ENCODE data around the gene EEFSEC. TPM values are rescaled to one million over a fixed set of nuclear protein-coding genes. Genes with fewer than 3 reads are reported as not detected.

Gene EEFSEC
- total RNA-seq, 1 experiment from 2014 or later = 3.8 TPM

- DNase-seq (ENCODE audit: low read depth, low spot score) = no peak
- in situ Hi-C loops (cut with HindIII; ENCODE audit: low pct_unique_long_range_greater_than_20kb, low sequenced_read_pairs) = no loop called here
Measured at GRCh38 chr3:128281461-128282367, 128.4 kb downstream of the EEFSEC start.

GRCh38 chr3:128282380-128283196, 129.3 kb downstream of the EEFSEC start:
- DNase-seq (ENCODE audit: low read depth, low spot score) = no peak
- in situ Hi-C loops (cut with HindIII; ENCODE audit: low pct_unique_long_range_greater_than_20kb, low sequenced_read_pairs) = no loop called here

DNA sequence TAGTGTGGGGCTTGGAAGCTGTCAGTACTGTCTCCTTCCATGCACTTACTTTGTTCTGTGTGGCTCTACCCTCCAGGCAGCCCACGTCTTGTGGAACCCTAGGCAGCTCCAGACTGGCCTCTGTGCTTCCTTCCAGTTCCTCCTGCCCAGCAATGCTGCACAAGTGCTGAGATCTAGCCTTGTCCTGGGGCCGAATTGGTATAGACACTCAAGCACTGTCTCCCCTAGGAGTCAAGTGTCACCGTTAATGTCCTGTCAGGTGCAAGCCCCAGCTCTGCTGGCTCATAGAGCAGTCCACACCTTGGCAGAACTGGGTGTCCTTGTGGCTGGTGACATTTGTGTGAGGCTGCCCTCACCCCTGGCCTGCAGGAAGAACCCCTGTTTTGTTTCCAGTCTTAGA, 130.1 kb downstream of the EEFSEC start:
- no peak for DNase-seq (ENCODE audit: low read depth, low spot score)
- in situ Hi-C loops (cut with HindIII; ENCODE audit: low pct_unique_long_range_greater_than_20kb, low sequenced_read_pairs) = no loop called here

- DNase-seq (ENCODE audit: low read depth, low spot score) = no peak
- in situ Hi-C loops (cut with HindIII; ENCODE audit: low pct_unique_long_range_greater_than_20kb, low sequenced_read_pairs) = no loop called here
Measured at GRCh38 chr3:128285042-128285966, 132.0 kb downstream of the EEFSEC start.

- DNase-seq (ENCODE audit: low read depth, low spot score) = no peak
- in situ Hi-C loops (cut with HindIII; ENCODE audit: low pct_unique_long_range_greater_than_20kb, low sequenced_read_pairs) = no loop called here
Measured at GRCh38 chr3:128285967-128286321, 132.7 kb downstream of the EEFSEC start.

DNA sequence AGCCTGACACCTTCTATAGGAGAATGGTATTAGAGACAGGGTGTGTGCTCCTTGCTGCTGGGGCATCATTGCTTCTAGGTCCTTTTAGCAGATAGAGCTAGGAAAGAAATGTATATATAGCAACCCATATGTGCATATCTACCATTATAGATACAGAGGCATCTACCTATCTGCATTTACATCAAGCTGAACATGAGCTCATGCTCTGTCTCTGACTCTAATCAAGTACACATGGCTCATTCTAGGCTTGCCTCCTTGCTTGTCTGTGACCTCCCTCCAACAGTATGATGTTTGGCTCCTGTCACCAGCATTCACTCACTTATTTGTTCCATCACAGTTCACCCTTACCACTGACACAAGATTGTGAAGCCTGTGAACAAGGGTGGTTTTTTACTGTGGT, 133.4 kb downstream of the EEFSEC start:
- in situ Hi-C loops (cut with HindIII; ENCODE audit: low pct_unique_long_range_greater_than_20kb, low sequenced_read_pairs) = no loop called here
- no peak for DNase-seq (ENCODE audit: low read depth, low spot score)

- in situ Hi-C loops (cut with HindIII; ENCODE audit: low pct_unique_long_range_greater_than_20kb, low sequenced_read_pairs) = no loop called here
- DNase-seq (ENCODE audit: low read depth, low spot score) = no peak
Measured at GRCh38 chr3:128287216-128287615, 133.9 kb downstream of the EEFSEC start.

DNA sequence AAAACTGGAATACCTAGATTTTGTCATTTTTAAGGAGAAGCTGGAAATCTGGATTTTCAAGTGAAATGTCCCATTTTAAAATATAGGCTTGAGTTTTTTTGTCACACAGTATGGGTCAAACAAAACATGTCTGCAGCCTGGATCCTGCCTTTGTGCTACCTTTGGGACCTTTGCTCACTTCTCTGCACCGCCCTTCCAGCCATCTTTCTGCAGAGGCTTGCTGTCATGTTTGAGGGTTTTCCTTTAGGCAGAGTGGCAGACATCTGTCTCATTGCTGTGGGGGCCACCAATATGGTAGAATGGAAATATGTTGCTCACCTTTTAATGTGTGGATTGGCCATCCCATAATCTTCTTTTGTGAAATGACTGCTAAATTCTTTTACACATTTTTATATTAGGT, 136.3 kb downstream of the EEFSEC start:
- in situ Hi-C loops (cut with HindIII; ENCODE audit: low pct_unique_long_range_greater_than_20kb, low sequenced_read_pairs) = no loop called here
- DNase-seq (ENCODE audit: low read depth, low spot score) = no peak

DNA sequence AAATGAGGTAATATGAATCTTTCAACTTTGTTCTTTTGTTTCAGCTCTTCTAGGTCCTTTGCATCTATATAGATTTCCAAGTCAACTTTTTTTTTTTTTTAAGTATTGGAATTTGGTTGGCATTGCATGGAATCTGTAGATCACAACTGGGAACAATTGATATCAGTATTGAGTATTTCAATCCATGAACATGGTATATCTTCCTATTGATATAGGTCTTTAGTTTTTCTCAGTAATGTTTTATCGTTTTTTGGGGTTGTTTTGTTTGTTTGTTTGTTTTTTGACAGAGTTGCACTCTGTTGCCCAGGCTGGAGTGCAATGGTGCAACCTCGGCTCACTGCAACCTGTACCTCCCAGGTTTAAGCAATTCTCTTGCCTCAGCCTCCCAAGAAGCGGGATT, 137.2 kb downstream of the EEFSEC start:
- in situ Hi-C loops (cut with HindIII; ENCODE audit: low pct_unique_long_range_greater_than_20kb, low sequenced_read_pairs) = no loop called here
- DNase-seq (ENCODE audit: low read depth, low spot score) = no peak

DNA sequence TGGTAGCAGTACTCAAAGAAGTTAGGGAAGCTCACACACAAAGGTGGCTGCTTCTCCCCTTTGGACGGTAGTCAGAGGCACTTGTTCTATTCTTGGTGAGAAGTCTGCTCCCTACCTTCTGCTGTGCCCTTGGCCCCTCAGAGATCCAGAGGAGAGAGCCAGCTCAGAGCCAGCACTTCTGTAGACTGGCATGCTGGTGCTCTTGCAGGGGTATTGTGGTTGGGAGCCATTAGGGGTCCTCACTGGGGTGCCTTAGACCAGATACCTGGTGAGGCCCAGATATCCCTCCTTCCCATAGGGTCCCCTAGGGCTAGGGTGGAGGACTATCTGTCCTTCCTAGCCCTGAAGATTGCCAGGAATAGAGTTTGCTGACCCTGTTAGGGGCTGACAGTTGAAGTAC, 140.6 kb downstream of the EEFSEC start:
- in situ Hi-C loops (cut with HindIII; ENCODE audit: low pct_unique_long_range_greater_than_20kb, low sequenced_read_pairs) = no loop called here
- no peak for DNase-seq (ENCODE audit: low read depth, low spot score)

DNA sequence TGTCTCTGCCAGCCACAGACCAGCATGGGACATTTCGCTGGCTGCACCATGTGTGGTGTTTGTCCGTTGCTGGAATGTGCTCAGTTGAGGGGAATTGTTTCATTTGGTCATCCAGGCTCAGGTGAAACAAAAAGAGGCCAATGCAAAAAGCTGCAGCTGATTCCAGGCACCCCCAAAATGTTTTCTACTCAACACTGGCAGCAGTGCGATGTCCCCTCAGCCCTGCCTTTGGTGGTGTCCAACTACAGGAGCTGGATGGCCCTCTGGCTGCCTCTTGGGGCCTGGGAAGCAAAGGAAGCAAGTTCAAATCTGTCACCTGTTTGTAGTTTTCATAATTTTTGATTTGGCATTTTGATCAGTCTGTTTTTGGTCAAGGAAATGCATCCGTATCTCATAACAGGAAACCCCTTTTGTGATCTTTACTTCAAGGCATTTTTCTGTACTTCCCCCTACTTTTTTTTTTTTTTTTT, 141.8 kb downstream of the EEFSEC start:
- in situ Hi-C loops (cut with HindIII; ENCODE audit: low pct_unique_long_range_greater_than_20kb, low sequenced_read_pairs) = no loop called here
- no peak for DNase-seq (ENCODE audit: low read depth, low spot score)

- DNase-seq (ENCODE audit: low read depth, low spot score) = no peak
- in situ Hi-C loops (cut with HindIII; ENCODE audit: low pct_unique_long_range_greater_than_20kb, low sequenced_read_pairs) = no loop called here
Measured at GRCh38 chr3:128296469-128297251, 143.4 kb downstream of the EEFSEC start.

DNA sequence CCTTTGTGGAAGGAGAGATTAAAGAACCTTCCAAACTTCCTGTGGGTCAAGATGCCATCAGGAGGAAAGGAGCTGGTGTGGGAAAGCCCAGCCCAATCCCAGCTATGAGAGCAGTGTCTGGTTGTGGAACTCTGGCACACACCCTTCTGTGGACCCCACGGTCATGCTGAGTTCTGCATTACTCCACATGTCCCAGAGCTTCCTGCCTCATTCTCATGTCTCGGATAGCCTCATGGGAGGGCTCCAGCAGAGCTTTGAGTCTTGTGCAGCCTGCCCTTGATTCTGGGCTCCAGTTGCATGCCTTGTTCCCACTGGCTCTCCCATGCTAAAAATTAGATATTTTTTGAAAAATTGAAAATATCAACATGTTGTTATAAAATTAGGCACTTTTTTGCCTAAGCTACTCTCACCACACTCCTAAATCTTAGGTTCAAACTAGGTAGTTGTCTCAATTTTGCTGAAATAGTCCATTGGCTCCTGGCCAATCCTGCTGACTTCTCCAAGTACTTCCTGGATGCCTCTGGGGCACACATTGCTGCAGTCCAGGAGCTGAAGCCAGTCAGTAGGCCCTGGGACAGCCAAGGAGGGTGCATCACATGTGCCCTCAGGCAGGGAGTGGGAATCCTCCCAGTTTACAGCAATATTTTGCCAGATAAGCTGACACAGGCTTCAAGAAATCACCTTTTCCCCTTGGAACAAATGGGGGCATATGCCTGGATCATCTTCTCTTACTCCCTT, 144.3 kb downstream of the EEFSEC start:
- in situ Hi-C loops (cut with HindIII; ENCODE audit: low pct_unique_long_range_greater_than_20kb, low sequenced_read_pairs) = no loop called here
- peak; percentile 73 for DNase-seq (ENCODE audit: low read depth, low spot score)

DNA sequence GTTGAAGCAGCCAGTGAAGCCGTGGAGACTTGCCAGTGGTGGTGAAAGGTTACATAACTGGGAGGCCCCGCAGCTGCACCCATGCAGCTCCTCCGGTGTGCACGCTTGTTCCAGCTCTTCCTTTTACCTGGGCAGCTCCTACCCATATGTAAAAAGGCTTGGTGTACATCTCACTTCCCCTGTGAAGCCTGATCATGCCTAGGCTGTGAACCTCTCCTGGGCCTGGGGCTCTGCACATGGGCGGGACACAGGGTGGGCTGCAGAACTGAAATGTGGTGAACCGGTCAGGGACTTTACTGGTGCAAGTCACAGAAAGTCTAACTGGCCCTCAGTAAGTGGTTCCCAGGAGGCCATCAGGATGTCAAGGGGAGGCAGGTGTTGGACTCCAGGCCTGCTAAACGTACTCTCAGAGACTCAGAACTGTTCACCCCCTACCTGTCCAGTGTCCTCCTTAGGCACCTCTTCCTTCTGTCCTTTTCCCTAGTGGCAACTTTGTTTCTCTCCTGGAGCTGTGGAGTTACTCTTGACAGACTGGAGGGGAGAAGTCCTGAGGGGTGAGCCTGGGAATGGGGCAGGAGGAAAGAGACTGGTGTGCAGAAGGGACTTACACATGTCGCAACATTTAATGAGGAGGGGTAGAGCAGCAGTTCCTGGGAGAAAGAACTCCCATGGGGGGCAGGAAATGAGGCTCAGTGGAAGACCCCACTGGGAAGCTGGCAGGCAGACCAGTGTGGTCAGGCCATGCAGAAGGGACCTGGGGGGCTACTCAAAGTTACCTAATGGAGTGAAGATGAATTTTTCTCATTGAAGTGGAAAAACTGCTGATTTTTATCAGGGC, 148.1 kb downstream of the EEFSEC start:
- in situ Hi-C loops (cut with HindIII; ENCODE audit: low pct_unique_long_range_greater_than_20kb, low sequenced_read_pairs) = loop anchor here (25.0 kb wide), 1 partner anchor 139 kb away; the partner anchor contains the start of gene EEFSEC

GRCh38 chr3:128306481-128306880, 153.2 kb downstream of the EEFSEC start:
- in situ Hi-C loops (cut with HindIII; ENCODE audit: low pct_unique_long_range_greater_than_20kb, low sequenced_read_pairs) = loop anchor here (25.0 kb wide), 1 partner anchor 144 kb away; the partner anchor contains the start of gene EEFSEC
- no peak for DNase-seq (ENCODE audit: low read depth, low spot score)

More for the DNA sequence above, 148.1 kb downstream of the EEFSEC start:
- no peak for DNase-seq (ENCODE audit: low read depth, low spot score)

Measured in SK-MEL-5 (cell line).